NCI-H146 treated with DMSO at 0.1 percent for 48 hours (cell line): ENCODE data around the gene TMEM167B.
"Not testable (repeated sequence)": the region's sequence is repeated elsewhere in the genome, so short reads cannot be mapped to it uniquely, and the experiment has no call there.

ENCODE experiments used
- DNase-seq: peaks from one replicate; lab custom pipeline; 2025; ENCODE audit not compliant: unreplicated experiment; lab: John Stamatoyannopoulos, UW

Gene TMEM167B

DNA sequence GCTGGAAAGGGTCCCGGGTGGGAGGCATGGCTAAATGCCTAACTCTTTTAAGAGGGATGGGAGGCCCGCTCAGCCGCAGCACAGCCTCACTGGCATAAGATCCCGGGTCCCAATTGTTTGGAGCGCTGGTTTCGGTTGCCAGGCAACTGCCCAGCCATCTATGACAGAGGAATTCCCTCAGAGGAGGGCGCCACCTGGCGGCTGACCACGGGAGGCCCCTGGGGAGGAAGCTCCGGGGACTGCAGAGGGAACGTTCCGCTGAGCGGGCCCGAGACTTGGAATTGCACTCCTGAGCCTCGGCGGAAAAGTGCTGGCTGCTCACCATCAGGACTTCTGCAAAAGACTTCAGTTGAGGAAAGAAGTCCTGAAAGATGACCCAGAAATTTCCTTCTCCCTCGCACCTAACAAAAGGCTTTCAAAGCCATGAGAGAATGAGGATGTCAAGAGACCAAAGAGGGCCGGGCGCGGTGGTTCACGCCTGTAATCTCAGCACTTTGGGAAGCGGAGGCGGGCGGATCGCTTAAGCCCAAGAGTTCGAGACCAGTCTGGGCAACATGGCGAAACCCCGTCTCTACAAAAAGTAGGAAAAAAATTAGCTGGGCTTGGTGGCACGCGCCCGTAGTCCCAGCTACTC lies 22.2 kb downstream of the TMEM167B start:
- DNase-seq, result peak; percentile 82

GRCh38 chr1:109113590-109114341 lies 23.2 kb downstream of the TMEM167B start, which contains the start of gene ELAPOR1:
TSS of gene ELAPOR1 (plus strand) at chr1:109114115. CDS start at chr1:109114184, 69 bp downstream.
- DNase-seq, result peak; percentile 96

DNA sequence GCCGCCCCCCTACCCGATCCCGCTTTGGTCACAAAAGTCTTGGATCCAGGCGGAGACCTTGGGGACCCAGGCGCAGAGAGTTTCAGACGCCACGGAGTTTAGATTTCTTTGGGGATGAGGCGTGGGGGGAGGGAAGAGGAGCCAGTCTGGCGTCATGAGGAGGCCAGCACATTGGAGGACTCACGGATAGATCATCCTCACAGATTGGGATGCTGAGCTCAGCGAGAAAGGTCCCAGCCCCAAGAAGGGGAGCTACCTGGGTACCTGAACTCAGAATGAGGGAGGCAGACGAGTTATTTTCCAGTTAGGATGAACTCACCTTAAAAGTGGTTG lies 23.7 kb downstream of the TMEM167B start:
- DNase-seq, result peak; percentile 49

DNA sequence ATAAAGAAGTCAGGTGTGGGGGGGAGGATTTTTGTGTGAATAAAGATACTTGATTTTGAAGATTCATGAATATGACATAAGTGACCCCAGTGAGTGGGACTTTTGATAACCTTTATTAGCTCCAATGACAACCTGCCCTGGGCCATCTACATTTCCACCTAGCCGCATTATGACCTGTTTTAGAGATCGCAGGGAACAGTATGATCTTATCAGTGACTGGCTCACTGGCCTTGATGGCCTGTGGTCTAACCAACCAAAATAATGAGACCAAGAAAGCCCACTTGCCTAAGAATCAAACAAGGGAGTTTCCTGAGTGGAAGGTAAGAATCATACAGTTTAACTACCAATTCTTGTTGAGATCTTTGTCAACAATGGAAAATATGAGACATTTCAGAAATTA lies 25.1 kb downstream of the TMEM167B start:
- DNase-seq, result no peak

DNA sequence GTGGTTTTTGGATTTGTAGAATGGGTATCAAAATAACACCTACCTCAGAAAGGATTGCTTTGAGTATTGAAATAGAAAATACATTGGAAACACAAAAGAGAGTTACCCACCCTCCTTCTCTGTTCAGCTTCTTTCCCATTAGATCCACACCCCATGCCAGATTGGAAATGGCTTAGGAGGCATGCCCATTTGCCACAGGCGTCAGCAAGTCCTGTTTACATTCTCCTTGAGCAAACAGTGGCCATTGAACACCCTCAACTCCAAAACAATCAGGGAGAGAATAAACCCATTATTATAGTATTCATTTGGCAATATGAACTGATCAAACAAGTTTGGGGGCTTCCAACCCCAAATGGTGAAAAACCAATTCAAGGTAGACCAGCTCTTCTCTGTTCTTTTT lies 25.7 kb downstream of the TMEM167B start:
- DNase-seq, result peak; percentile 92

DNA sequence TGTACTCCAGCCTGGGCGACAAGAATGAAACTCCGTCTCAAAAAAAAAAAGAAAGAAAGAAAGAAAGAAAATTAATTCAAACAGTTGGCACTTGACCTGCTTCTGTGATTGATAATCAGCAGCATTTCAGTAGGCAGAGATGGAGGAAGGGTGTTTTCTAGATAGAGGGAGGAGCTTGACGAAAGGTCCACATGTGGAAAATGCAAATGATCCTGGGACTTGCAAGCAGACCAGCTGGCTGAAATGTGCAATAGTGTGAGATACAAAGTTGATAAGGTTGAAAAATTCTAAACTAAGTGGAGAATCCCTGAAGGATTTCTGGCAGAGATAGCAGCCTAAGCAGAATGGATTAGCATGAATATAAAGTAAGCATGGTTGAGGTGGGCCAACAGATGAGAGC lies 27.5 kb downstream of the TMEM167B start:
- DNase-seq, result no peak

DNA sequence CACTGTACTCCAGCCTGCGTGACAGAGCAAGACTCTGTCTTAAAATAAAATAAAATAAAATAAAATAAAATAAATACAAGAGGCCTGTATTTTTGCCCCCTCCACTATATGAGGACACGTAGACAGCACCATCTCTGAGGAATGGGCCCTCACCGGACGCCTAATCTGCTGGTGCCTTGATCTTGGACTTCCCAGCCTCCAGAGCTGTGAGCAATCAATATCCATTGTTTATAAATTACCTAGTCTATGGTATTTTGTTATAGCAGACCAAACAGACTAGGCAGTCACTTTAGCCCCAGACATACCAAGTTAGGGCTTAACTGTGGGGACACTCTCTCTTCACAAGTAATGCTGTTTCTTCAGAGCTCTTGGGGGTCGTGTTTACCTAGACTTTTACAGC lies 29.8 kb downstream of the TMEM167B start:
- DNase-seq, result no peak

- DNase-seq, result no peak
These were observed 40.5 kb downstream of the TMEM167B start for GRCh38 chr1:109131059-109131458.

DNA sequence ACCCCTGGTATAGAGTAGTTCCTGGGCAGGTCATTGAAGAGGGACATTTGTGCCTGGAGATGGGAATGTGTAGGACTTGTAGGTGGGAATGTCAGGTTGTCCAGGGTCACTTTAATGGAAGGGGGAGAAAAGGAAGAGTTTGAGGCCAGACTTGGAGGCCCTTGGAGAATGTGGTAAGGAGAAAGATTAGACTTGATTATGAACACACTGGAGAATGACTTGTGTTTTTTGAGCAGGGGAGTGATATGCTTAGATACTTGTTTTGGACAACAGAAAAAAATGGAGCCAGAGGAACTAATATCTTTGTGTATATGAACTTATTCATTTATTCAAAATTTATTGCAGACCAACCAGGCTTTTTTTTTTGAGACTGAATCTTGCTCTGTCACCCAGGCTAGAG lies 41.2 kb downstream of the TMEM167B start:
- DNase-seq, result no peak

DNA sequence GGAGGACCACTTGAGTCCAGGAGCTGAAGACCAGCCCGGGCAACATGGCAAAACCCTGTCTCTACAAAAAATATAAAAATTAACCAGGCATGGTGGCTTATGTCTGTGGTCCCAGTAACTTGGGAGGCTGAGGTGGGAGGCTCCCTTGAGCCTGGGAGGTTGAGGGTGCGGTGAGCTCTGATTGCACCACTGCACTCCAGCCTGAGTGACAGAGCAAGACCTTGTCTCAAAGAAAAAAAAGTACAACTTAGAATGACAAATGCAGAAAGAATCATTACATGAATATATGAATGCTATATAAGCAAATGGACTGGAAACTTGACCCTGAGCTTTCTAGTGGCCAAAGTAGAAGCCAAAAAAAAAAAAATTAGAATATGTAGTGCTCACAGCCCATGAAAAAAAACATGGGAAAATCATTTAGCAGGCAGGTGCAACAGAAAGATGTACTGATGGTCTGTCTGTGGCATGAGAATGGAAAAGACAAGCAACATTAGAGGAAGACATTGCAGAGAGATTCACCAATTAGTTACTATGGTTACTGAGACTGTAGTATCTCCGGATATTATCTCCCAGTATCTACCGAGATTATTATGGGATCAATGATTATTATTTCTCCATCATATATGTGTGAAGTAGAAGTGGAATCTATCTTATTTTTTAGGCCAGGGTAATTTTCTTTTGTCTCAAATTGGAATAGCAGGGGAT lies 42.6 kb downstream of the TMEM167B start:
- DNase-seq, result no peak

GRCh38 chr1:109133815-109134214 lies 43.3 kb downstream of the TMEM167B start:
- no peak for DNase-seq

DNA sequence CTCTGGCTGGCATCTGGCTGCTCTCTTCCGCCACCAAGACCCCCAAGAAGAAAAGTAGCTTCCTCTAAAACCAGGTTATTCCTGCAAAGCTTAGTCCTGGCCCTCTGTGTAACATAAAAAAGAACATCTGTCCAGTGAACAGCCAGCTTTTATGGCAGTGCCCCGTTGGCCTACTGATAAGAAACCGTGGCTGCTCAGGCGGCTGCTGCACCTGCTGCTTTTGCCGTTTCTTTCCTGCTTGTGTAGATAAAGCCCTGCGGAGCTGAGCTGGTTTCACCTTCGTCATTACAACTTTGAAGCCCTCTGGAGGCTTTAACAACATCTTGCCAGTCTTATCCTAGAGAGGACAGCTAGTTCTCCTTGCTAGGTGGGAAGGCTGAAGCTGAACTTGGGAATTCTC lies 43.9 kb downstream of the TMEM167B start:
- peak; percentile 83 for DNase-seq

- DNase-seq, result no peak
These were observed 45.4 kb downstream of the TMEM167B start for GRCh38 chr1:109135940-109136339.

DNA sequence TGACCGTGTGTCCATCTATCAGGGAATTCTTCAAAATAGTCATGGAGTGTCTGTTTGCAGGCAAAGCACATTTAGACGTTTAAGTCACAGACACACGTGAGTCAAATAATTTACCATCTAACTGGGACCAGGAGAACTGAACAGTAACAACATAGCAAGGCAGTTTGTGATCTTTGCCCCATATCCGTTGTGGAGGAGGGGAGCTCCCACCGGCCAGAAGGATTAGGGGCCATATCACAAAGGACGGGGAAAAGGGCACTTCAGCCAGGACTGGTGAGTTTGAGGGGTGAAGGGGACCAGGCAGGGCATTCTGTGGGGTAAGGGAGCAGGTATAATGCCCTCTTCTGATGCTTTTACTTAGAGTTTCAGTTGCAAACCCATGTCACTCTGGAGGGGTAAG lies 46.2 kb downstream of the TMEM167B start:
- DNase-seq, result no peak

DNA sequence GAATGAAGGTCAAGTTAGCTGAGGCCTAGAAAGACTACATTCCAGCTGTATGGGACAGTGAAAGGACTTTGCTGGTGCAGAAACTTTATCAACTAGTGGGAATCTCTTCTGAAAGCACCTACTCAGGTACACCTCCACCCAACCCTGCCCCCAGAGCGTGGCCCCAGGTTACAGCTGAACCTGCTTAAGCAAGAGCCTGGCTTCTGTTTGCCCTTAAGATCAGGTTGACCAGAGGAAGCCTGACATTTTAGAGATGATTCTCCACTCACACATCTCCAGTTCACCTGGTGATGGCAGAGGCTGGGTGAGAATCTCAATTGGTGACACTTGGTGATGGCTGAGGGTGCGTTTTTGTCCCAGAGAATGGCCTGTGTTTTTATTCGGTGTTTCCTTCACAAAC lies 47.4 kb downstream of the TMEM167B start:
- DNase-seq, result no peak

- DNase-seq, result peak; percentile 88
These were observed 47.8 kb downstream of the TMEM167B start for GRCh38 chr1:109138358-109138757.

DNA sequence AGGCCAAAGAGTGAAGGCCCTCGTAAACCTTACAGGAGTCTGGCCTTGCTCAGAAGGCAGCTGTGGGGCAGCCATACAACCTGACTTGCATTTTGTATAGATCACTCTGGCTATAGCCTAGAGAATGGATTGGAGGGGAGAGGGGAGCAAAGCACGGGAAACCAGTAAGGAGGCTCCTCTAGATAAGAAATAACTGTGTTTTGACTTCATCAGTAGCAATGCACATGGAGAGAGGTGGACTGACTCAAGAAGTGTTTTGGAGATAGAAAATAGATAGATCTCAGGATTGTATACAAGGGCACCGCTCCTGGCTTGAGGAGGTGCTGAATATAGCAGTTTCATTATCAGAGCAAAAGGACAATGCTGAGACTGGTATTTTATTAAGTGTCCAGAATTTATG lies 49.8 kb downstream of the TMEM167B start:
- no peak for DNase-seq

GRCh38 chr1:109142260-109142659 lies 51.7 kb downstream of the TMEM167B start:
- no peak for DNase-seq

DNA sequence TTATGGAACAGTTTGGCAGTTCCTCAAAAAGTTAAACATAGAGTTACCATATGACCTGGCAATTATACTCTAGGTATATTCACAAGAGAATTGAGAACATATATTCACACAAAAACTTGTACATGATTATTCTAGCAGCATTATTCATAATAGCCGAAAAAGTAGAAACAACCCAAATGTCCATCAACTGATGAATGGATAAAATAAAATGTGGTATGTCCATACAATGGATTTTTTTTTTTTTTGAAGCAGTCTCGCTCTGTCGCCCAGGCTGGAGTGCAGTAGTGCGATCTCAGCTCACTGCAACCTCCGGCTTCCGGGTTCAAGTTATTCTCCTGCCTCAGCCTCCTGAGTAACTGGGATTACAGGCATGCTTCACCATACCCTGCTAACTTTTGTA lies 52.2 kb downstream of the TMEM167B start:
- DNase-seq, result not testable (repeated sequence)
